Stimulated activated CD4-positive, alpha-beta T cell treated with anti-CD3 and anti-CD28 coated beads, Interleukin-15, amount 100 ng/mL, for 48 hours (primary cell): ENCODE data around the gene TMEM45A.
"Not testable (repeated sequence)": the region's sequence is repeated elsewhere in the genome, so short reads cannot be mapped to it uniquely, and the experiment has no call there.

Experiments
- DNase-seq, 2 donors: peaks; one replicate each; pipeline ENCODE4 v3.0.0-alpha.2; 2020; ENCODE audit warnings: low read depth in 2 of 2

The TMEM45A gene

GRCh38 chr3:100575704-100576103 lies 83.3 kb downstream of the TMEM45A start:
- DNase-seq, result no peak

DNA sequence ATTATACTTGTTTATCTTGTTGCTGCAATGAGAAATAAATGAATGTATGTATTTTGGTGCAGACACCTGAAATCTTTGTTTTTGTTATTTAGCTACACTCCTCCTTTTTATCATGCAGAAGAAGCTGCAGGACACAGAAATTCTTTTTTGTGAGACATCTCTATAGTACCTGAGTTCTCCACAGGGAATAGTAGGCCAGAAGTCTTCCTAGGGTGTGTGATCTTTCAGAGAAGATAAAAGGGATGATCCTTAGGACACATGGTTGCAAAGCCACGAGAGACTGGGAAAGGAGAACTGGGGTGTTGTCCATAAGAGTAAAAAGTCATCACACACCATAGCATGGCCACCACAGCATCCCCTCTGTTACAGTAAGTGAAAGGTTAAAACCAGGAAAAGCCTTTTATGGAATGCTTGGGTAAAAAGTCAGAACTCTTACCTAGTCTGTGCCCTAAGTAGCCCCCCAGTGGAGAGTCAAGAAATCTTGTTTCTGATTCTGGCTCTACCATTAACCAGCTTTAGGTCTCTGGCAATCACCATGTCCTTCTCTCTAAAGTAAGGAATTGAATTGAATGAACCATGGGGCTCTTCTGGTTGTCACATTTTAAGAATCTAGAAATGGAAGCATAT lies 85.1 kb downstream of the TMEM45A start:
- no peak for DNase-seq

- no peak for DNase-seq
Observed at GRCh38 chr3:100578646-100579045, 86.2 kb downstream of the TMEM45A start.

DNA sequence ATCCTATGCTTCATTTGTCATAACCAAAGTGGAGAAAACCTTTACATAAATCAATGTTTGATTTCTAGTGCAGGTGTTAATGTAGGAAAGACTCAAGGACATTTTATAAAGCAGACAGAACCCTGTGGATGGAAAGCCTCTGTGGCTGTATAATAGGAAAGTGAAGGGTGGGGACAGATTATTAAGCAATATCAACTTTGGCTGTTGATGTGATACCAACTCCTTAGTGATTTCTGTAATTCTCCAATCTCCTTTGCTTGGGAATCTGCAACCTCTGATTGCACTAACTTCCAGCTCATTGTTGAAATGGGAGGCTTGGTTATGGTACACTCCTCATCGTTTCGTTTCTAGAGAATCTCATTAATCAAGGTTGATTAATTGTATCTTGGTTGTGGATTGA lies 87.7 kb downstream of the TMEM45A start:
- DNase-seq, result no peak

GRCh38 chr3:100581650-100582049 lies 89.2 kb downstream of the TMEM45A start:
- no peak for DNase-seq

DNA sequence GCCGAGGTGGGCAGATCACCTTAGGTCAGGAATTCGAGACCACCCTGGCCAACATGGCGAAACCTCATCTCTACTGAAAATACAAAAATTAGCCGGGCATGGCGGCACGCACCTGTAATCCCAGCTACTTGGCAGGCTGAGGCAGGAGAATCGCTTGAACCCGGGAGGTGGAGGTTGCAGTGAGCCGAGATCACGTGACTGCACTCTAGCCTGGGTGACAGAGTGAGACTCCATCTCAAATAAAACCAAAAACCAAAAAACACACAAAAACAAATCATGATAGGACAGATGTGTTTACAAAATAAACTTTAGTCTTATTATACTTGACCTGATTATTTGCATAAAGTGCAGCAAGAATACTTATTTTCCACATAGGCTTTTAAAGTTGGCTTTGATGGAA lies 89.7 kb downstream of the TMEM45A start:
- not testable (repeated sequence) for DNase-seq

DNA sequence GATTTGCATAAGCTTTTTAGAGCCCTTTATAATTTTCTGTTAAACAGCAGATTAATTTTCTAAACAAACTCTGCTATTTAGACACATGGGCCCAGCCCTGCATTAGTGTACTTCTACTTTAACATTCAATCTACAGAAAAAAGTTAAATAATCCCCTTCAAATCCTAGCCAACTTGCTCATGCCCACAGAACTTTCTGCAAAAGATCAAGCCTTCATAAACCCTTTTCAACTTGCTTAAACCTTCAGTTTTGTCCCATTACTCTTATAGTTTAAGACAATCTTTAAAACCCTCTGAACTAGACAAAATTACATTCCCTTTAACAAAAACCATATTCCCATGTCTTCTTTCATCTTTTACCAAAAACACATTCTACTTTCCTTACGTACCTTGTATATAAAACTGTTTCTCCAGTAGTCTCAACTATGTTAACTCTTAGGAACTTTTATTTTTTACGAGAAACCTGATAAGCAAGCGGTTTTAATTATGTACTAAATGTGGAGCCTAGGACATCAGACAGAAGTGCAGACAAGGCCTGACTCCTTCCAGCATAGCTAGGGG lies 91.8 kb downstream of the TMEM45A start:
- no peak for DNase-seq

GRCh38 chr3:100586832-100587231 lies 94.4 kb downstream of the TMEM45A start:
- DNase-seq, result no peak

GRCh38 chr3:100588251-100588650 lies 95.8 kb downstream of the TMEM45A start:
- DNase-seq, result no peak

DNA sequence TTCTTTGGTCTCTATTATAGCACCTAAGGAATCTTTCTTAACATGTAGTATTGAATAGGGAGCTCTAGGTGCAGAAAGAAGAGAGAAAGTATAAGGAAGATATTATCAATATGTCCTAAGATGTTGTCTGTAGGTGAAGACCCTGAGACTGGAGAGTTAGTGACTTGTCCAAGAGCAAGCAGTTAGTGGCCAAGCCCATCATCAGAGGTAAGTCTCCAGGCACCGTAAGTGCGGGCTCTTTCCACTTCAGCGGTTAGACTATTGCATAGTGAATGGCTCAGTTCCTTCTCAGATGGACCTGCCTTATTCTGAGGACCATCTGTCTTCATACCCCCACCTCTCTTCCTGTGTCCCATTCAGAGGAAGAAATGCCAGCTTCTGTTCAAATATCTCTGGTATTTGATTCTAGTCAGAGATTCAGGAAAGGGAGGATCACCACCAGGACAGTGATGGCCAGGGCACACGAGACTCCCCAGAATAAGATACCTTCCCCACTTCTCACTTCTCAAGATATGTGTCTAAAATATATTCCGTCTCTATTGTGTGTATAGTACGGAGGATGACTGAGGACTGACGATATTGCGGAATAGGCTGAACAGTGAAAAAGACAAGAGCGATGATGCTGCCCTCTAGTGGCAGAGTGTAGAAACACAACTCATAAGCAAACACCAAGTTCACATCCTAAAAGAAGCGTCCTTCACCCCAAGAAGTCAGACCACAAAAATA lies 97.9 kb downstream of the TMEM45A start:
- peak; percentile 27 to 49 for DNase-seq

DNA sequence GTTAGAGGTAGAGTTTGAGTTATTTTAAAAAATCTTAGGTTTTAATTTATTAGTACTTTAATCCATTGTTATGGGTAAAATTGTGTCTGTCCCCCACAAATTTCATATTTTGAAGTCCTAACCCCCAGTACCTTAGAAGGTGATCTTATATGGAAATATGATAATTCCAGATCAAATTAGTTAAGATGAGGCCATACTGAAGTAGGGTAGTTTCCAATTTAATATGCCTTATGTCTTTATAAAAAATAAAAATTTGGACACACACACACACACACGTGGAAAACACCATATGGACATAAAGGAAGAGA lies 98.4 kb downstream of the TMEM45A start:
- no peak for DNase-seq

GRCh38 chr3:100591411-100591810 lies 99.0 kb downstream of the TMEM45A start:
- no peak for DNase-seq

GRCh38 chr3:100600181-100601042 lies 108.0 kb downstream of the TMEM45A start:
- DNase-seq, result no peak

GRCh38 chr3:100602506-100603444 lies 110.4 kb downstream of the TMEM45A start:
- no peak for DNase-seq

DNA sequence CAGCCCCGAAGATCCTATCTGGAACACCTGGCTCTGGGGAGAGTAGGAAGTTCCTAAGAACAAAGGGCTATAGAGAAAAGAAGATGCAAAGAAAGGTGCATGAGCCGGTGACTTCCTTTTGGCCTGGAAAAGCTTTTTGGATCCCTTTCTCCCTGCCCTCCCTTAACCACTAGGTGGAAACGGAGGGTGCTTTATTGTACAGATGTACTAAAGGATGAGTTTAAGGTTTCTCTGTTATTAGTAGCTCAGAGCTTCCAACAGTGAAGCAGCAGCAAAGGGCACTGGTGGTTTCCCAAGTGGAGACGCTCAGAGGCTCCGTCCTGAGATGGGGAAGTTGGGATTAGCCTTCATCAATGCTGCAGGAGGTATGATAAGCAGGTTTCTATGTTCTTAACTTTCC lies 111.0 kb downstream of the TMEM45A start:
- DNase-seq, result no peak

DNA sequence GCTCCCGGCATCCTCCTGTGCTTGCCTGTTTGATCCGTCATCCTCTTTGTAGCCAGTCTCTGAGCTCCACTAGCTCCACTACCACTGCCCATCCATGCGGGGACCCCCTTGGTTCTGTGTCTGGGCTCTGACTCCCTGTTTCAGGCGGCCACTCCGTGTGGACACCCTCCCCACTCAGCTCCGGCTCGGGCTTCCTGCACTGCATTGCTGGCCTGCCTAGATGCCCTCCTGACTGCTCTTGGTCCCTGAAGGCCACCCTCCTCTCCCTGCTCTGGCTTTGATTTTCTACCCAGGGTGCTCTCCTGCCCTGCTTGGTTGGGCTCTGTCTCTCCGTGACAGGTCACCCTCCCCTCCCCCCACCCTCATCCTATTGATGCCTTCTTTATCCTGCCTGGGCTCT lies 112.9 kb downstream of the TMEM45A start:
- no peak for DNase-seq

GRCh38 chr3:100606894-100607512 lies 114.6 kb downstream of the TMEM45A start:
- no peak for DNase-seq

GRCh38 chr3:100609305-100609704 lies 116.9 kb downstream of the TMEM45A start, which contains the start of gene ADGRG7:
ADGRG7 (plus strand) TSS chr3:100609601; CDS start chr3:100609857, 256 bp downstream.
- no peak for DNase-seq

DNA sequence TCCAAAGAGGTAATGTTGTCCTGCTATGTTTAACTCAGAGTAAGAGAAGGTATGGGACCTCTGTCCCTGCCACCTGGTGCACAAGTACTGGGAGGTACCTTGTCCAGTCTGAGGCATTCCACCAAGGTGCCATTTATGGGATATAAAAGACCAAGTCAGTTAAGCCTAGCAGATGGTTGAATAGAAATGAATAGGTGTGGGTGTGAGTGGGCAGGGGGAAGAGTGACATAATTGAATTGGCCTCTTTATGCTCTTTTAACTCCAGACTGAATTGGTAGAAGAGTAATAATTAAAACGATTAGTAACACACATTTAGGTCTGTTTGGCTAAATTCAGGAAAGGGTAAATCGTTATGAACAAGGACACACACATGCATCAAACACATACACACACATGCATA lies 117.5 kb downstream of the TMEM45A start:
- no peak for DNase-seq

DNA sequence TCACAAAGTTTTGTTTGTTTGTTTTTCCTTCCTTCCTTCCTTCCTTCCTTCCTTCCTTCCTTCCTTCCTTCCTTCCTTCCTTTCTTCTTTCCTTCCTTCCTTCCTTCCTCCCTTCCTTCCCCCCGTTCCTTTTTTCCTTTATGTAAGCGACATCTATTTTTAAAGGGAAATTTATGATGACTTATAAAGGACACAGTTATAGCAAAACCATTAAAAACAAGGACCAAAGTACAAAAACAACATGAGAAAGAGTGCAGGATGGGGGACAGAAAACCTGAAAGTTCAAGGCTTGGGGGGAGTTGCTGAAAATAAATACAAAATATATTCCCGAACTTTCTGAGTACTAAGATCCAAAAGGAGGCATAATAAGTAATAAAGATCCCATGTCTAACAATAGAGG lies 118.8 kb downstream of the TMEM45A start:
- no peak for DNase-seq
